Cardiac muscle cell (in vitro differentiated cells and primary cell): ENCODE measurements around the gene GTPBP1. TPM values are rescaled to one million over a fixed set of nuclear protein-coding genes. Genes with fewer than 3 reads are reported as not detected.
A peak's percentile ranks its signal among the peaks of the same experiment; 100 is the strongest.

Experiments used
- DNase-seq, 2 donors: peaks; one replicate each; pipeline versions ENCODE4 v3.0.0 to v3.0.0-alpha.2; 2010 to 2017; ENCODE audit warnings: low read depth in 1 of 2, low spot score in 1 of 2
- H3K27ac ChIP-seq: fragments of 200-600 bp; sonication (generic); 2 replicates; pipeline ENCODE4 v1.5.1; 2016
- H3K27me3 ChIP-seq: fragments of 200-600 bp; sonication (generic); 2 replicates; pipeline ENCODE4 v1.6.0; 2016; ENCODE audit warnings: control low read depth
- H3K36me3 ChIP-seq: fragments of 200-600 bp; sonication (generic); 2 replicates; pipeline ENCODE4 v1.5.1; 2016; ENCODE audit warnings: control low read depth
- H3K4me1 ChIP-seq: fragments of 200-600 bp; sonication (generic); 2 replicates; pipeline ENCODE4 v1.8.1; 2017; ENCODE audit warnings: low read depth, mild to moderate bottlenecking, mixed run types
- H3K4me3 ChIP-seq: fragments of 200-600 bp; sonication (generic); 2 replicates; pipeline ENCODE4 v1.5.1; 2016; ENCODE audit warnings: mild to moderate bottlenecking
- H3K9me3 ChIP-seq: fragments of 200-600 bp; sonication (generic); 2 replicates; pipeline ENCODE4 v1.5.1; 2017; ENCODE audit warnings: low read depth, mild to moderate bottlenecking, control low read depth
- polyA plus RNA-seq: library from polyadenylated mRNA; unstranded; fragments of >200 nt; fragmentation: Nextera tagmentation; extraction: Ambion mirVana; gene quantifications from 2 replicates; pipeline ENCODE4 v1.2.1, GENCODE V29; 2016
- total RNA-seq: library from RNA; depleted of rRNA; stranded (reverse); fragments of >200 nt; gene quantifications from 2 replicates; pipeline ENCODE4 v1.2.3, GENCODE V29; 2016
- TF ChIP-seq, protein P1 (sequence below): IDR thresholded peaks from 2 replicates; pipeline ENCODE4 v1.5.1; 2012; ENCODE audit warnings: low read depth, mild to moderate bottlenecking, low read length

GTPBP1 gene
- total and polyA plus RNA-seq, 2 experiments from 2014 or later = 49.8 to 92.2 TPM

DNA sequence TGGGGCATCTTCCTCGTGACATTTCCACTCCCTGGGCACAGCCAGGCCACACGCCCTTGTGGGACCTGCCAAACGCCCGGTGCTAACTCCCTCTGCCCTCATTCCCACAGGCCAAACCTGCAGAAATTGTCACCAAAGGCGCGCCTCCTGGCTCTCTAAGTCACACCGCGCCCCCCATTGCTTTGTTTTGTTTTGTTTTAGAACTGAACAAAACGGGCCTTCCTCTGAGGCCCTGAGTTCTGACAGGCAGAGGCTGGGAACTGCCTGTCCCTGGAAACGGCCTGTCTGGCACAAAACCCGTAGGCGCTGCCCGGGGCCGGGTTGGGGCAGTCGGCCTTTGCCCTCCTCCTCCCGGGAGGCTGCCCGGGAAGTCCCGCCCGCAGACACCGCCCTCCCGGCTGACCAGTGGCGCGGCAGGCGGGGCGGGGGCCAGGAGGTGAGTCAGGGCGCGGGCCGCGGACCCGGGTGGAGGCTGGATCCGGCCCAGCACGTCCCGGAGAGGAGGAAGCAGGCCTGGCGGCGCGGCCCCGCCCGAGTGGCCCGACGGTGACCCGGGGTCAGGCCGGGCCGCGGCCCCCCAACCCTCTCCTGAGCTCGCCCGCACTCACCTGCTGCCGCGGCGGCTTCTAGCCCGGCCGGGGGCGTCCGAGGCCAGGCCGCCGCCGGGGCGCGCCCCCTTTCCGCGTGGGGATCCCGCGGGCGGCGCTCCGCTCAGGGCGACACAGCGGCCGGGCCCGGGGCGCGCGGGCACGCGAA is 49.6 kb downstream of the GTPBP1 start:
- Histone ChIP-seq H3K36me3 (peaks cover 18% of the 10 kb centered on the region), H3K27me3 (no peaks in the 10 kb centered on the region), H3K9me3 (no peaks in the 10 kb centered on the region), H3K4me3 (peak overlapping the region; percentile 84), H3K27ac (peak overlapping the region; percentile 83), H3K4me1 (peaks cover 2% of the 10 kb centered on the region)
- DNase-seq = peak; percentile 66 to 84
- TF ChIP-seq, protein P1, sequence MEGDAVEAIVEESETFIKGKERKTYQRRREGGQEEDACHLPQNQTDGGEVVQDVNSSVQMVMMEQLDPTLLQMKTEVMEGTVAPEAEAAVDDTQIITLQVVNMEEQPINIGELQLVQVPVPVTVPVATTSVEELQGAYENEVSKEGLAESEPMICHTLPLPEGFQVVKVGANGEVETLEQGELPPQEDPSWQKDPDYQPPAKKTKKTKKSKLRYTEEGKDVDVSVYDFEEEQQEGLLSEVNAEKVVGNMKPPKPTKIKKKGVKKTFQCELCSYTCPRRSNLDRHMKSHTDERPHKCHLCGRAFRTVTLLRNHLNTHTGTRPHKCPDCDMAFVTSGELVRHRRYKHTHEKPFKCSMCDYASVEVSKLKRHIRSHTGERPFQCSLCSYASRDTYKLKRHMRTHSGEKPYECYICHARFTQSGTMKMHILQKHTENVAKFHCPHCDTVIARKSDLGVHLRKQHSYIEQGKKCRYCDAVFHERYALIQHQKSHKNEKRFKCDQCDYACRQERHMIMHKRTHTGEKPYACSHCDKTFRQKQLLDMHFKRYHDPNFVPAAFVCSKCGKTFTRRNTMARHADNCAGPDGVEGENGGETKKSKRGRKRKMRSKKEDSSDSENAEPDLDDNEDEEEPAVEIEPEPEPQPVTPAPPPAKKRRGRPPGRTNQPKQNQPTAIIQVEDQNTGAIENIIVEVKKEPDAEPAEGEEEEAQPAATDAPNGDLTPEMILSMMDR = no peak

GRCh38 chr22:38755911-38756532 is 50.3 kb downstream of the GTPBP1 start, which contains the start of gene SUN2:
TSS of gene SUN2 (minus strand) at chr22:38755998. CDS start at chr22:38752628, 3,370 bp downstream.
- peak within 1 kb of the TSS; percentile 84 for H3K4me3 ChIP-seq
- TF ChIP-seq, protein P1 = no peak
- H3K27me3 ChIP-seq = no peaks in the 10 kb centered on the region
- H3K36me3 ChIP-seq = peaks cover 14% of the 10 kb centered on the region
- peak; percentile 88 to 89 for DNase-seq
- no peaks in the 10 kb centered on the region for H3K9me3 ChIP-seq
- H3K27ac ChIP-seq = peak within 1 kb of the TSS; percentile 83
- H3K4me1 ChIP-seq = peaks cover 2% of the 10 kb centered on the region

GRCh38 chr22:38756711-38757463 is 51.1 kb downstream of the GTPBP1 start:
- H3K27me3 ChIP-seq = no peaks in the 10 kb centered on the region
- no peak overlapping the region for H3K27ac ChIP-seq
- no peak for DNase-seq
- H3K9me3 ChIP-seq = no peaks in the 10 kb centered on the region
- TF ChIP-seq, protein P1 = no peak
- peak overlapping the region; percentile 84 for H3K4me3 ChIP-seq
- peaks cover 5% of the 10 kb centered on the region for H3K36me3 ChIP-seq
- H3K4me1 ChIP-seq = peaks cover 2% of the 10 kb centered on the region

GRCh38 chr22:38757464-38757757 is 51.7 kb downstream of the GTPBP1 start:
- no peak overlapping the region for H3K4me3 ChIP-seq
- no peak overlapping the region for H3K27ac ChIP-seq
- H3K9me3 ChIP-seq = no peaks in the 10 kb centered on the region
- H3K36me3 ChIP-seq = peaks cover under 1% of the 10 kb centered on the region
- no peaks in the 10 kb centered on the region for H3K27me3 ChIP-seq
- TF ChIP-seq, protein P1 = no peak
- H3K4me1 ChIP-seq = peaks cover 2% of the 10 kb centered on the region
- no peak for DNase-seq

GRCh38 chr22:38758276-38758945 is 52.7 kb downstream of the GTPBP1 start:
- no peak overlapping the region for H3K27ac ChIP-seq
- no peak overlapping the region for H3K4me3 ChIP-seq
- H3K27me3 ChIP-seq = no peaks in the 10 kb centered on the region
- DNase-seq = no peak
- no peaks in the 10 kb centered on the region for H3K36me3 ChIP-seq
- peaks cover 2% of the 10 kb centered on the region for H3K4me1 ChIP-seq
- H3K9me3 ChIP-seq = no peaks in the 10 kb centered on the region
- TF ChIP-seq, protein P1 = no peak
